Hypothalamus (tissue), 51 donors: Measurements from ENCODE around the gene CHCHD3.
"Not testable (repeated sequence)": the region's sequence is repeated elsewhere in the genome, so short reads cannot be mapped to it uniquely, and the experiment has no call there.

Experiments used
- DNase-seq, 51 donors: peaks; one replicate each; lab custom pipeline; 2025; lab: John Stamatoyannopoulos, UW

The CHCHD3 gene

DNA sequence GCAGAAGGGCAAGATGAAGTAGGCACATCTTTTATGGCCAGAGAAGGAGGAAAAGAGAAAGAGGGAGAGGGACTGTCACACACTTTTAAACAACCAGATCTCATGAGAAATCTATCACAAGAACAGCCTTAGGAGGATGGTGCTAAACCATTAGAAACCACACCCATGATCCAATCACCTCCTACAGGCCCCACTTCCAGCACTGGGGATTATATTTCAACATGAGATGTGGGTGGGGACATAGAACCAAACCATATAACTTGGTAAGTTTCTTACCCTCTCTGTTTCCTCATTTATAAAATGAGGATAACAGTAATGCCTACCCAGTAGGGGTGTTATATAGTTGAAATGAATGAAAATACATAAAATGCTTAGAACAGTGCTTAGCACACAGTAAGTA, 66.0 kb downstream of the CHCHD3 start:
- no peak for DNase-seq

- DNase-seq: no peak
These were observed 70.1 kb downstream of the CHCHD3 start for GRCh38 chr7:133011746-133012145.

GRCh38 chr7:133009426-133010252, 72.3 kb downstream of the CHCHD3 start:
- no peak for DNase-seq

DNA sequence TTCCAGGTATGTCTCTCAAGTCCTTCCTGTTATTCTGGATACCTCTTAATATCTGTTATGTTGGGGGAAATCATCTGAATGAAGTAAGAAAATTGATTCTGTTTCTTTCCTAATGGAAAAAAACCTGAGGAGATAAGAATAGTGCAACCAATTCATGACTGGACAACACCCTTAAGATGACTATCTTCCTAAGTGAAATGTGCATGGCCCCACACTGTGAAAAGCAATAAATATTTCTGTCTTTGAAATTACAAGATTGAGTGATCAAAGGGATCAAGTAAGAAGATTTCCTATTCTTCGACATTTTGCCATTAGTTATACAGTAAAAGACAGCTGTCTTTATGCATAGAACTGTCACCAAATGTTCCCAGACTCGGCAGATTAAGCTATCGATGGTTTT, 73.9 kb downstream of the CHCHD3 start:
- no peak for DNase-seq

GRCh38 chr7:133003052-133003910, 78.6 kb downstream of the CHCHD3 start:
- no peak for DNase-seq

GRCh38 chr7:133001727-133002126, 80.2 kb downstream of the CHCHD3 start:
- DNase-seq: no peak

DNA sequence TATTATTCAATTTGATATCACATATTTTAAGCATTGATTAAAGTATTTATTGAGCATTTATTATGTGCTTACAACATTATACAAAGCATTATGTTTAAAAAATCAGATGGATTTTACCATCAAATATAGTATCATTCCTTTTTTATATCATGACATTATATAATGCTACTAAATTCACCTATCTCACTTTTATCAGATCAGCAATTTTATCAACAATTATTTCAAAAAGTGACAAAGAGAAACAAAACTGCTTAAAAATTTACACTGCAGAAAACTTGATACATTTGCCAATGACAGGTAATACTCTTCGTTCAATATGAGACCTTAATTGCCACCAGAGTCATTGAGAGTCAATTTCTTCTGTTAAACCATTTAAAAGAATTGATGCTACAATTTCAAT, 82.0 kb downstream of the CHCHD3 start:
- DNase-seq: no peak

GRCh38 chr7:132998763-132999162, 83.1 kb downstream of the CHCHD3 start:
- DNase-seq: no peak

DNA sequence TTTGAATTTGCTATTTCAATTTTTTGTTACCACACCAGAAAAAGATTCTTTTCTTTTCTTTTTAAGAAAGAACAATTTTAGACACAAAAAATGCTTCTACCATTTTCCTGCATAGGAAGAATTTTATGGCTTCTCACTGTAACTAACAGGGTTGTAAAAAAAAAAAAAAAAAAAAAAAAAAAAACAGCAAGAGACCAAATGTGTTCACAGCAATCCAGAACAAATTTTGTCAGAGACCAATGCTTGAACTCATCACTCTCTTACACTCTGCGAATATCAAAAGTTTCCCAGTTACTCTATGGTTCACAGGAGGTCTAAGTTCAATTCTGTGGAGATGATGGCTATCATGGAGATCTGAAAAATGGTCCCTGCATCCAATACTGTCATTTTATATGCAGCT, 84.4 kb downstream of the CHCHD3 start:
- DNase-seq: no peak

GRCh38 chr7:132996581-132997242, 85.2 kb downstream of the CHCHD3 start:
- DNase-seq: peak in 2 of 51 donors; percentile 4 to 63

GRCh38 chr7:132993377-132994013, 88.4 kb downstream of the CHCHD3 start:
- no peak for DNase-seq

DNA sequence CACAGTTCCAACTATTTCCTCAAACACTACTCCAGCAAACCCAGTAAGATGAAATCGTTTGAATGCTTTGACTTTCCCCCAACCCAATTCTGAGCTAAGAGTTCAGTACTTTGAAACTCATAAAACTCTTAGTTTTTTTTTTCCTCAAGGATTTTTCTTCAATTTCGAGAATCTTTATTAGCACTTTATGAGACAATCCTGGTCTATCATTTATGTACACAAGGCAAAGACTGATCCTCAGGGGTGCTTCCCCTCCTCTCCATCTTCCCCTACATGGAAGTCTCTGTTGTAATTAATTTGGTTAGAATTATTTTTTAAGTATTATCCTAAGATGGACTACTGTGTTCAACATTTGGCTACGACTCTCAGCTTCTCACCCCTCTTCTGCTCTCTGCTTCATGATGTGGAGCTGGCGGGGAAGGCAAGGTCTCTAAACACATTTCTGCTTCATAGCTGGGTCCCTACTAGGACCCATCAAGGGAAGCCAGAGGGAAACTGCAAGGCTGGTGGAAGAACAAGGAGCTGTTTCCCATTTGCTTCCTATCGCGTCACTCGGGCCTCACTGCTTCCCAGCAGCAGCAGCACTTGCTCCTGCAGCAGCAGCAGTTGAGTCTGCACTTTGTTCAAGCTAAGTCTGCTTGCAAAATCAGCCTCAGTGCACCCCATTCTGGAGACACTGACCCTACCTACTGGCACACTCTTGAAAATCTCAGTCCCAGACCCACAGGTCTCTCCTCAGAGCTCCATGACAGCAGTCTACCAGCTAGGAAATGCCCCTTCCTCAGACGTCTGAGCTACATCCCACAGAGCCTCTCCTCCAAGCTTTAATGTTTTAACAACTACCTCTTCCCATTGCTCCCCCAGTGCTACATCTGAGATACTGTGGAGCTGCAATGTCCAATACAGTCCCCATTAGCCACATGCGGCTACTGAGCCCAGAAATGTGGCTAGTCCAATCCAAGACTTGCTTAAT, 90.0 kb downstream of the CHCHD3 start:
- DNase-seq: peak in 16 of 51 donors; percentile 2 to 38 (median 4)

DNA sequence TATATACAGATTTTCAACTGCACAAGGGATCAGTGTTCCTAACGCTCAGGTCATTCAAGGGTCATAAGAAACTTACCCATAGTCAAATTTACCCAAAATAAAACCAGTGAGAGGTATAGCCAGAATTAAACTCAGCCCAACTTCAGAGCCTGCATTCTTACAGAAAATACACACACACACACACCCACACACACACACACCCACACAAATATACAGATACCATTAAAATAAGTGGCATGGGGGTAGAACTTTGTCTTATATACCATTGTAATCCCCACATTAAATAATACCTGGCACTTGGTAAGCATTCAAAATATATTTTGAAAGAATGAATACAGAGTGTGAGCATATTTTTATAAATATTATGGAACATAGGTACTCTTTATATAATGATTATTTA, 93.8 kb downstream of the CHCHD3 start:
- no peak for DNase-seq

DNA sequence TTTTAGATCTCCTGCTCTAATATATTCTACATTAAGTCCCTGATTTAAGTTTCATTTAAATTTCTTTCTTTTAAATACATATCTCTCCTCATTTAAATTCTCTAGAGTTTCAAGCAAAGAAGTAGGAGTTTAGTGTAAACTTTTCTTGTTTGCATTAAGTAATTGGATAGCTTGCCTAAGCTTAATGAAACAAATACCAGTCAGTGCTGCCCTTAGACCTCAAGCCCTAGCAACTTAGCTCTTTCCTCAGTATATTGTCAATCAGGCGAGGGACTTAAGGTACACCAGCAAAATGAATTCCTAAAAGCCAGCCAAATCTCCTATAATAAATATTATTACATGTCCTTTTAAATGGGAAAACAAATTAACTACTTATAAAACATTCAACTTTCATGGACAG, 101.5 kb downstream of the CHCHD3 start:
- no peak for DNase-seq

- DNase-seq: no peak
These were observed 102.4 kb downstream of the CHCHD3 start for GRCh38 chr7:132979524-132979923.

DNA sequence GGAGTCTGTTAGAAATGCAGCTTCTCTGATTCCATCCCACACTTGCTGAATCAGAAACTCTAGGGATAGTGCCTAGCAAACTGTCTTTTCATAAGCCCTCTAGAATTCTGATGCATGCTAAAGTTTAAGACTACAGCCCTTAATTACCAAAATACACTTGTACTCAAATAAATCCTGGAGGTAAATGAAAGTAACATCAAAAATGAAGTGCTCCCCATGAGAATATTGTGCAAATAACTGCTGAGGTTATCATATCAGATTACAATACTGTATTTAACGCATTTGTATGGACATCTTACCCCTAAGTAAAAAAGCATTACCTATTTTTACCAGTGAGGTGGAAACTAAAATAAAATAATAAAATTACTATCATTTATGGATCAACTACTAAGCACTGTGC, 104.7 kb downstream of the CHCHD3 start:
- DNase-seq: no peak

DNA sequence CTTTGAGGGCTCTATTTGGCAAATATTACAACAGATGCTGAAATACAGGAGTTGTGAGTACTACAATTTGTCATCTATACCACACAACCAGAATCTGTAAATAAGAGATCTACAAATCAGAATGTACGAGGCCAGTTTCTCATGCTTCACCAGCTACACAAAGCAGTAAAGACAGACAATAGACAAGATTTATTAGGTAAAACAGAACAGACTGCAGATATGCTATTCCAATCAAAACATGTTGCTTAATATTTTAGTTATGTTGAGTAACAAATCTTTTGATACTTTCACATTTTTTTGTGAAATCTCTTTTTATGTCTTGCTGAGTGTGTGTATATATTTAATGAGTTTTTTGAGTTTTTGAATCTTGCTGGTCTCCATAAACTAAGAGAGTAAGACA, 109.1 kb downstream of the CHCHD3 start:
- no peak for DNase-seq

DNA sequence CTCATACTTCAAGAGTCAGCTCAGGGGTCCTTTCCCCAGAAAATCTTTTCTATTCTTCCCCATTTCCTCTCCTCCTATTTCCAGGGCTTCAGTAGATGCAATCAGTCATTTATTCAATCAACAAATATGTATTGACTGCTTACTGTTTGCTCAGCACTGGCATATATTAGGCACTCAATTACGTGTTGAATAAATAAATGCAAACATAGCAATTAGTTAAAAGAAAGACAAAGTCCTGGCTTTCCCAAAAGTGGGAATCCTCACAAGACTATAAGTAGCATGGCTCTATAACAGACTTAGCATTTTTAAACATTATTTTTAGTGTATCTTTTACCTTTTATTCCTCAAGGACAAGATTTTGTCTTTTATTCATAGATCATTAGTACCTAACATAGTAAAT, 111.6 kb downstream of the CHCHD3 start:
- DNase-seq: no peak

DNA sequence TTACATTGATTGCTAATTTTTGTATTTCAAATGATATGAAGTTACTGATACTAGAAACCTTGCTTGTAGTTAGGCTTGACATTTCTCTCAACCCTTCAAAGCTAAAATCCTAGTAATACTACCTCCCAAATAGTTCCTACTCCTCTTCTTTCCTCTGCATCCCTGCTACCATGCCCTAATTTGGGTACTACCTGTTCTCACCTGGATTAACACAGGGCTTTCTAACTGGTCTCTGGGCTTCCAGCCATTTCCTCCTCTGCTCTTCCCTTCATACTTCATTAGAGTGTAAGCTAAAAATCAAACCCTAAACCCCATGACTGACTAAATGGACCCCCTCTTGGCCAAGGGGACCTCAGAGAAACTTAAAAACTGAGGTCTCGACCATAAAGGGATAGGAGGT, 112.4 kb downstream of the CHCHD3 start:
- DNase-seq: no peak

DNA sequence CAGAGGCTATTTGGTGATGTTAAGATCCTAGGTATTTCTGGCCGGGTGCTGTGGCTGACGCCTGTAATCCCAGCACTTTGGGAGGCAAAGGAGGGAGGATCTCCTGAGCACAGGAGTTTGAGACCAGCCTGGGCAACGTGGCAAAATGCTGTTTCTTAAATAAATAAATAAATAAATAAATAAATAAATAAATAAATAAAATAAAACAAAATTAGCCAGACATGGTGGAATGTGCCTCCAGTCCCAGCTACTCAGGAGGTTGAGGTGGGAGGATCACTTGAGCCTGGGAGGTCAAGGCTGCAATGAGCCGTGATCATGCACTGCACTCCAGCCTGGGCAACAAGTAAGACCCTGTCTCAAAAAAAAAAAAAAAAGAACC, 114.4 kb downstream of the CHCHD3 start:
- not testable (repeated sequence) for DNase-seq
